Stimulated activated CD4-positive, alpha-beta T cell treated with anti-CD3 and anti-CD28 coated beads, TNF-alpha, amount 100 ng/mL, for 24 hours (primary cell): ENCODE results near the gene CSNK1A1L.

Experiments
- DNase-seq, 3 experiments: peaks; one replicate each; pipeline ENCODE4 v3.0.0-alpha.2; 2020; ENCODE audit warnings: low read depth in 3 of 3

CSNK1A1L gene

GRCh38 chr13:37105251-37105714 lies at the start of gene CSNK1A1L:
TSS of gene CSNK1A1L (minus strand) at chr13:37105664. CDS start at chr13:37105256, 408 bp downstream.
- no peak for DNase-seq

DNA sequence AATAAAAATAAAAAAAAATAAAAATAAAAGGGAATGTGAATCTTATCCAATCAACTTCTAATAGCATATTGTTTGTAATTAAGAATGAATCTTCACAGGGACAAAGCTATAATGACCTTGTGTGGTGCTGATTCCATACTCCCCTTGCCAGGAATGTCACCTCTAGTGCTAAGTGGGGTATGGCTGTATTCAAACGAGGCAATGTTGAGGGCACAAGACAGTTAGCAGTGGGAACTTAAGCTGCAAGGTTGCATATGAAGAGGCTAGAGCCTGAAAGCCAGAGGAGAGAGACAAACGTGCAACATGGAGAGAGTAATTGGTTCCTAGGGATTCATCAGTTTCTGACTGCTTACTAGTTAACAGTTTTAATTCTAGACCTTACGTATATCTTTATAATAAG lies 43.9 kb upstream of the CSNK1A1L start:
- DNase-seq: no peak

DNA sequence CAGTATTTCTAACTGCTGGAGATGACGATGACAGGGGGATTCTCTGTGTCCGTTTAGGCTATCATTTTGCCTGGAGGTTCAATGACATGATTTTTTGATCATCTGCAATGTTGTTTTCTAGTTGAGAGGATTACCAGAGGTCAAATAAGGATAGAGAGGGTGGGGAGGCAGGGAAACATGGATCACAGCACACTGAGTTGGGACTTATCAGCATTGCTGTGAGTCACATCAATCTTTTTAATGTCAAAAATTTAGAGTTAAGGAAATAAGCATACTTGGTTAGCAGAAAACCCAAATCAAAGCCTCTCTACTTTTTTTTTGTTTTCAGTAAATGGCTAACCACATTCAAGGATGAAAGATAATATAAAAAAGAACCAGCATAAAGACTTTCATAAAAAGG lies 43.0 kb upstream of the CSNK1A1L start:
- DNase-seq: no peak

- DNase-seq: no peak
Observed at GRCh38 chr13:37144661-37145060, 39.2 kb upstream of the CSNK1A1L start.

DNA sequence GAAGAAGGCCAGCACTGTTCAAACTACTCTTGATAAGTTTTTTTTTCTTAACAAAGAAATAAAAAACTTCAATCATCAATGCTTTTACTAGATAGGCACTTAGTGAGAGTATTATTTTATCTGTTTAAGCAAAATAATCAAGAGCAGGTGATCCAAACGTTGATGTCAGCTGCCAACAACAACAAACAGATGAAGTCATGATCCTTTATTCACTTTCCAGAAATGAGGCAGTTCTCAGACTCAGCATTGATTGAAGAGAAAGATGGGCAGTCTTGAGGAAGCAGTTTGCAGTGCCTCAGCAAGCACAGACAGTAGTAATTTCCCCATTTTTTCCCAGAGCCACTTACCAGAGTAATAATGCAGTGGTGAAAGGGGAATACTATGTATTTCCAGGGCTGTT lies 38.4 kb upstream of the CSNK1A1L start:
- no peak for DNase-seq

GRCh38 chr13:37142877-37143276 lies 37.4 kb upstream of the CSNK1A1L start:
- DNase-seq: no peak

- no peak for DNase-seq
Observed at GRCh38 chr13:37141011-37141410, 35.5 kb upstream of the CSNK1A1L start.

GRCh38 chr13:37139356-37139755 lies 33.9 kb upstream of the CSNK1A1L start:
- no peak for DNase-seq

DNA sequence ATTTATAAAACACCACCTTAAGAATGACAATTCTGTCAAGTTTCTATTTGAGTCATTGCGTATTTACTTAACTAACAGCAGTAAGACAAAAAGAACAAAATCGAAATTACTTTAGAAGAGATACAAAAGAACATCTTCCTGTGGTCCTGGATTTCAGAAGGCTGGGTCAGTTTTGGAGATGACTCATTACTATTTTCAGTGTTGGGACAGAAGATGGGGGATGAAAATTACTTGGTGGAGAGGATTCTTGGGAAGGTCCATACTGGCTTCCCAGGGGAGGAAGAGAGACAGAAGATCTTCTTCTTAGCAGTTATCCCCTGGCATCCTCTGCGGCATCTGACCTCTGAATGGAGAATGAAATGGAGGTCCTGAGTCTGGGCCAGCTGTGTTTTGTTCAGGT lies 33.5 kb upstream of the CSNK1A1L start:
- no peak for DNase-seq

- no peak for DNase-seq
Observed at GRCh38 chr13:37138169-37138568, 32.7 kb upstream of the CSNK1A1L start.

- no peak for DNase-seq
Observed at GRCh38 chr13:37136633-37137032, 31.2 kb upstream of the CSNK1A1L start.

GRCh38 chr13:37136187-37136586 lies 30.7 kb upstream of the CSNK1A1L start:
- no peak for DNase-seq

DNA sequence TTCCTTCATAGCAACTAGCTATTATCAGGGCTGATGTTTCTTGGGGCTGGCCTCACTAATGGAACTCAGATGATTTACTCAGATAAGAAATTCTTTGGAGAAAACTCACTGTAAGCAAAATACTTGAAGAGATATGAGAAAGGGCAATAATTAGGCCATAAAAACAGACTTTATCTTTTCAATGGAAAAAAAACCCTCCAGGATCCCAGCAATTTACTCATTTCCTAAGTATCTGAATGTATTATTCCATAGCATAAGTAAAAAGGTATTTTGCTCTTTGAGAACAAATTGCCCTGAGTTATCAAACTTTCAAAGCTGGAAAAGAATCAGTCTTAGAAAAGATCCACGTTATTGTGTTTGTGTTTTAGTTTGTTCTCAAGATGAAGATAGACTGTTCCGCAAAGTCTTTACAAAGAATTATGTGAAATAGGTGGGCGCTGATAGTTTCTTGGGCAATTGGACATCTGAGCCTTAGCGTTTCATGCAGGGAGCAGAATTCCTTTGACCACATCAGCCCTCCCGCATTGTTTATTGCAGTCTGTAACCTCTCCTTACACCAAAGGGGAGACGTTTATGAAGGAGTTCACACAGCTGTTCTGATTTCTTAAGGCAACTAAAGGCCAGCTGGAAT lies 29.1 kb upstream of the CSNK1A1L start:
- no peak for DNase-seq

DNA sequence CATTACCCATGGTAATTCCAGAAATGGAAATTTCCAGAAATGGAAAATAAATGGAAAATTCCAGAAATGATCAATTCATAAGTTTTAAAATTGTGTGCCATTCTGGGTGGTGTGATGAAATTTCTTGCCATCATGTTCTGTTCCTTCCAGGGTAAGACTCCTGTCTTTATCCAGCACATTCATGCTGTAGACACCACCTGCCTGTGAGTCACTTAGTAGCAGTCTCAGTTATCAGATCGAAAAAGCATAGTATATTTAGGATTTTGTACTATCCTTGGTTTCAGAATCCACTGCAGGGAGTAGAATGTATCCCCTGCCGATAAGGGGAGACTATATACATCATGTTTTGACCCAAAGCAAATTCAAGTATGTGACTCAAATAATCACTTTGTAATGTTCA lies 26.7 kb upstream of the CSNK1A1L start:
- DNase-seq: no peak

- no peak for DNase-seq
Observed at GRCh38 chr13:37131092-37131491, 25.6 kb upstream of the CSNK1A1L start.

GRCh38 chr13:37129866-37130265 lies 24.4 kb upstream of the CSNK1A1L start:
- no peak for DNase-seq

GRCh38 chr13:37127691-37128241 lies 22.3 kb upstream of the CSNK1A1L start:
- DNase-seq: no peak

DNA sequence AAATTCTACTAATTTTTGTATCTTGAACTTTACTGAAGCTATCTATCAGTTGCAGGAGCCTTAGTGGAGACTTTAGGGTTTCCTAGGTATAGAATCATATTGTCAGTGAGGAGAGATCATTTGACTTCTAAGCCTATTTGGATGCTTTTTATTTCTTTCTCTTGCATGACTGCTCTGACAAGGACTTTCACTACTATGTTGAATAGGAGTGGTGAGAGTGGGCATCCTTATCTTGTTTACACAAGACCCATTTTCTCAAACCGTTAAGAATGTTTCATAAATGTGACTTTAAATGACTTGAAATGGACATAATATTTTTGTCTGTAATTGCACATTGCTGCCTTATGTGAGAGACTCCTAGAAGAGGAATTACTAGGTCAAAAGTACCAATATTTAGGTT lies 17.9 kb upstream of the CSNK1A1L start:
- DNase-seq: no peak

DNA sequence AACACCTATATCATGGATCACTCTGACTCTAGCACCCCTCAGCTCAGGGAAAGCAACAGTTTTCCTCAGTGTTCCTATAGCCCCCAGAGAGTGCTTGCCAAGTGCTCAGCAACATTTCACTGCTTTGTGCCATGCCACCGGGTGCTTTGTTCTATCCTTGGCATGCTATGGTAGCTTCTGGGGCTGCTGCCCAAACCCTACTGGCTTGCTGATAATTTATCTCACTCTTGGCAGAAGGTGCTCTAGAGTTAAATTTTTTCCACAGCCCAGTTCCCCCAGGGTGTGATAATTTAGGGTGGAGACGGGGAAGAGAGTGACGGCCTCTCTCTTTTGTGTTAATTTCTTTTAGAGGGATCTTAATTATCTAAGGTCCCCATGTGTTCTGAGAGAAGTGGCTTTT lies 12.6 kb upstream of the CSNK1A1L start:
- DNase-seq: no peak

- no peak for DNase-seq
Observed at GRCh38 chr13:37114250-37114649, 8.8 kb upstream of the CSNK1A1L start.

DNA sequence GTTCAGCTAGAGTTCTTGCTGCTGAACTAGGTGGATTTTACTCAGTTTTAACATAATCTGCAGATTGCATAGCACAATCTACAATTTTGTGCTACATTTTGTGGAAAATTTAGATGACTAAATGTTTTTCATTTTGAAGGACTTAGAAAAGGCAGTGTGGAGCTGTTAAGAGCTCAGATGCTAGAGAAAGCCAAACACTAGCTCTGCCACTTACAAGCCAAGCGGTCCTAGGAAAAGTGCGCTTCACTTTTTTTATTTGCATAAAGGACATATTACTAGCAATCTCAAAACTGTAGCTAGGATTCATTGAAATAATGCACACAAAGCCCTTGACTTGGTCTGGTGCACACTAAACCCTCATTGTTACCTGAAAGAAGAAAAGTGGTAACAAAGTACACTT lies 8.1 kb upstream of the CSNK1A1L start:
- DNase-seq: no peak

DNA sequence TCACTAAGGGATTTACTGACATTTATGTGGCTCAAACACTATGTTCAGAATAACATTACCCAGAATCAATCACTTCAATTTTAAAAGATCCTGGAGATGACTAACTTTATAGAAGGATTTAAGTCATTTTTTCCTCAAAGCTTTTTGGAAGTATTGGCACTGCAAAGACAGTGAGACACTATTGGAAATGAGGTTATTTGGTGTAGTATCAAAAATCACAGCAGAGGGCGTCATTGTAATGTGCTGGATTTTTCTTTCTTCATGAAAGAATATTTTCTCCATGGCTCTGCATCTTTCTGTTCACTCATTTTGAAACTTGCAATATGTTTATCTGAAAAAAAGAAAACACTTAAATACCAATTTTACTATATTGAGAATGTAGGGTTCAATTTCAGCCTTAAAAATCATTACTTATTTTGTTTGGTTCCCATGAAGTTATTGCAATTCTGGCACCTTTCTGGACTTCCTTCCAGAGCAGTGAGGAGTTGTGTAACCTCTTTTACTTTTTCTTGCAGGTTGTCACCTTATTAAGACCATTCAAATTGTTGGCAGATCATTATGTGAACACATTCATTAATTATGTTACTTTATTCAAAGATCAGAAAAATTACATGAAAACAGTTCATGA lies 3.7 kb upstream of the CSNK1A1L start:
- DNase-seq: no peak

- no peak for DNase-seq
Observed at GRCh38 chr13:37107868-37108267, 2.4 kb upstream of the CSNK1A1L start.
